Thymus (tissue), 2 donors: ENCODE measurements around the gene SPIRE1. TPM values are rescaled to one million over a fixed set of nuclear protein-coding genes. Genes with fewer than 3 reads are reported as not detected.

Experiments used
- polyA plus RNA-seq: library from polyadenylated mRNA; stranded (reverse); fragments of 200-250 nt; gene quantifications from one replicate; pipeline ENCODE4 v1.2.3, GENCODE V29; 2013
- total RNA-seq: library from RNA; stranded (reverse); fragments of 120-200 nt; gene quantifications from one replicate; pipeline ENCODE4 v1.2.4, GENCODE V29; 2013
- donor health status: healthy.

Gene SPIRE1
- total and polyA plus RNA-seq, 2 donors = 6.2 to 7.6 TPM

Other genes with a start within 250 kb of the SPIRE1 start
- gene CEP76, start 44.6 kb upstream of the SPIRE1 start, total RNA-seq = 14.4 TPM
- gene CEP76, start 44.6 kb upstream of the SPIRE1 start, polyA plus RNA-seq = 4.7 TPM
- gene PSMG2, start 44.9 kb upstream of the SPIRE1 start, total RNA-seq = 97.4 TPM
- gene PSMG2, start 44.9 kb upstream of the SPIRE1 start, polyA plus RNA-seq = 125 TPM
- 155 TPM for gene PTPN2, start 226.1 kb upstream of the SPIRE1 start, total RNA-seq
- gene PTPN2, start 226.1 kb upstream of the SPIRE1 start, polyA plus RNA-seq = 116 TPM